K562 (cell line): ENCODE results near the gene GLE1. TPM values are rescaled to one million over a fixed set of nuclear protein-coding genes. Genes with fewer than 3 reads are reported as not detected.

ENCODE experiments used
- ATAC-seq: fragments of 200-7000 bp; cut with Tn5 transposase; 3 replicates; pipeline ENCODE4 v1.9.1; 2020; ENCODE audit warnings: moderate library complexity
- BruUV-seq: library from RNA; stranded (reverse); fragments of 400-500 nt; replicated peaks from 2 replicates; lab custom pipeline; 2021; lab: Mats Ljungman, UMichigan
- CTCF ChIA-PET: fragments of 300-600 bp; formaldehyde crosslinking; extraction: SDS; loops from one replicate; lab custom pipeline; 2021; ENCODE audit warnings: low intra/inter-chr PET ratio; lab: Yijun Ruan, JAX
- POLR2A ChIA-PET: fragments of 300-600, 350-650 bp; sonication (Branson Sonifier 250); formaldehyde crosslinking; extraction: SDS; loops from one replicate; lab custom pipeline; 2021; ENCODE audit warnings: antibody characterized with exemption, inconsistent platforms; lab: Yijun Ruan, JAX
- DNase-seq, 4 experiments: peaks; one replicate each; pipeline versions ENCODE4 v3.0.0 to v3.0.0-alpha.2; 2011 to 2018; ENCODE audit warnings: low spot score in 3 of 4, mixed read lengths in 3 of 4; ENCODE audit errors: extremely low read depth in 1 of 4
- FAIRE-seq: peaks from 2 replicates; lab custom pipeline; 2011; peaks lifted over from hg19 to GRCh38; lab: Jason Lieb, UNC
- H2AFZ ChIP-seq: 2 replicates; pipeline ENCODE4 v1.6.0; 2011; ENCODE audit warnings: low read depth, low read length, control low read depth, inconsistent platforms
- H3K27ac ChIP-seq: fragments of 200-600 bp; 3 replicates; pipeline ENCODE4 v1.8.0; 2011; ENCODE audit warnings: low read depth, mild to moderate bottlenecking, control low read depth, inconsistent platforms, low read length, moderate library complexity, mixed read lengths; ENCODE audit errors: extremely low read depth
- H3K27me3 ChIP-seq, 2 experiments: fragments of 300-600 bp in 1 of 2; 2 replicates in 1 of 2; 3 replicates in 1 of 2; pipeline versions ENCODE4 v1.6.0 to v1.8.0; 2011; ENCODE audit warnings: inconsistent platforms in 2 of 2, low read length in 2 of 2, mild to moderate bottlenecking in 1 of 2, mixed read lengths in 1 of 2, moderate library complexity in 1 of 2; ENCODE audit not compliant: control insufficient read depth in 2 of 2, insufficient read depth in 2 of 2
- H3K36me3 ChIP-seq: fragments of 300-600 bp; 3 replicates; pipeline ENCODE4 v1.8.0; 2011; ENCODE audit warnings: mild to moderate bottlenecking, low read length, inconsistent platforms; ENCODE audit not compliant: control insufficient read depth, insufficient read depth
- H3K4me1 ChIP-seq, 2 experiments: fragments of 200-600 bp in 1 of 2; replicated peaks in 1 of 2; 2 replicates in 1 of 2; 3 replicates in 1 of 2; pipeline versions ENCODE4 v1.5.1 to v1.8.0; 2011; ENCODE audit warnings: inconsistent platforms in 2 of 2, low read length in 2 of 2, mild to moderate bottlenecking in 1 of 2, mixed read lengths in 1 of 2, moderate library complexity in 1 of 2; ENCODE audit not compliant: control insufficient read depth in 2 of 2, insufficient read depth in 2 of 2
- H3K4me2 ChIP-seq: 2 replicates; pipeline ENCODE4 v1.6.1; 2011; ENCODE audit warnings: low read length, control low read depth, inconsistent platforms, mixed read lengths; ENCODE audit not compliant: insufficient read depth
- H3K4me3 ChIP-seq: fragments of 200-600 bp; sonication (generic), shearing (Covaris generic); 2 replicates; pipeline ENCODE4 v1.5.1; 2016; ENCODE audit warnings: control low read depth, inconsistent platforms
- H3K79me2 ChIP-seq: fragments of 200-600 bp; 3 replicates; pipeline ENCODE4 v1.8.0; 2011; ENCODE audit warnings: low read length, inconsistent platforms; ENCODE audit not compliant: control insufficient read depth, insufficient read depth
- H3K9ac ChIP-seq, 2 experiments: 2 replicates each; pipeline versions ENCODE4 v1.6.0 to v1.6.1; 2011; ENCODE audit warnings: low read depth in 2 of 2, low read length in 2 of 2, control low read depth in 1 of 2, inconsistent platforms in 1 of 2, mild to moderate bottlenecking in 1 of 2, mixed read lengths in 1 of 2; ENCODE audit not compliant: insufficient read depth in 1 of 2
- H3K9me1 ChIP-seq: one replicate; pipeline ENCODE4 v1.6.0; 2011; ENCODE audit warnings: inconsistent platforms, mild to moderate bottlenecking, low read length, moderate library complexity; ENCODE audit not compliant: control insufficient read depth, insufficient read depth
- H3K9me3 ChIP-seq: replicated peaks from 2 replicates; pipeline ENCODE4 v1.5.1; 2011; ENCODE audit warnings: low read depth, low read length, inconsistent platforms; ENCODE audit not compliant: control insufficient read depth, insufficient read depth
- H4K20me1 ChIP-seq: replicated peaks from 2 replicates; pipeline ENCODE4 v1.6.1; 2011; ENCODE audit warnings: low read length, inconsistent platforms, mixed read lengths; ENCODE audit not compliant: control insufficient read depth, insufficient read depth
- ESRRA ChIP-seq: fragments of 450-650 bp; IDR thresholded peaks from 2 replicates; pipeline ENCODE4 v1.6.1; 2014; ENCODE audit warnings: low read depth, mild to moderate bottlenecking, moderate library complexity, borderline replicate concordance
- GATAD2B ChIP-seq: fragments of 450-650 bp; IDR thresholded peaks from 2 replicates; pipeline ENCODE4 v1.6.1; 2017; ENCODE audit warnings: mild to moderate bottlenecking, borderline replicate concordance
- JUND ChIP-seq, 2 experiments: IDR thresholded peaks; 2 replicates in 1 of 2; 3 replicates in 1 of 2; pipeline ENCODE4 v1.6.1; 2011; ENCODE audit warnings: borderline replicate concordance in 2 of 2, low read depth in 2 of 2, low read length in 2 of 2, improper control_type of control experiment in 1 of 2, missing biosample characterization in 1 of 2, missing genetic modification characterization in 1 of 2, missing genetic modification reagents in 1 of 2
- NFIX ChIP-seq: fragments of 250-450 bp; sonication (Bioruptor Pico); IDR thresholded peaks from 2 replicates; pipeline ENCODE4 v1.4.0; 2020; ENCODE audit warnings: low read depth, mild to moderate bottlenecking, moderate library complexity
- POLR2A ChIP-seq: fragments of 450-650 bp; conservative IDR thresholded peaks from 2 replicates; pipeline ENCODE4 v1.6.1; 2016
- POLR2AphosphoS5 ChIP-seq: IDR thresholded peaks from 2 replicates; pipeline ENCODE4 v1.6.1; 2011; ENCODE audit warnings: mild to moderate bottlenecking, low read depth, low read length, moderate library complexity; ENCODE audit not compliant: control insufficient read depth, insufficient read depth
- SIX5 ChIP-seq, 2 experiments: IDR thresholded peaks; 2 replicates each; pipeline ENCODE4 v1.6.1; 2011; ENCODE audit warnings: low read length in 2 of 2, borderline replicate concordance in 1 of 2, low read depth in 1 of 2, mild to moderate bottlenecking in 1 of 2, moderate library complexity in 1 of 2; ENCODE audit not compliant: insufficient read depth in 1 of 2
- SMAD1 ChIP-seq: fragments of 150-350 bp; IDR thresholded peaks from 2 replicates; pipeline ENCODE4 v1.6.1; 2014; ENCODE audit warnings: low read length, low read depth; ENCODE audit not compliant: partially characterized antibody
- TAF1 ChIP-seq: IDR thresholded peaks from 2 replicates; pipeline ENCODE4 v1.6.1; 2011; ENCODE audit warnings: mild to moderate bottlenecking, low read length, moderate library complexity; ENCODE audit not compliant: insufficient read depth, control insufficient read depth, severe bottlenecking; ENCODE audit errors: extremely low read depth
- THRAP3 ChIP-seq: fragments of 450-650 bp; IDR thresholded peaks from 2 replicates; pipeline ENCODE4 v1.6.1; 2016; ENCODE audit warnings: mild to moderate bottlenecking, inconsistent platforms, borderline replicate concordance
- ZBTB8A ChIP-seq: fragments of 450-650 bp; IDR thresholded peaks from 2 replicates; pipeline ENCODE4 v1.6.1; 2018; ENCODE audit warnings: mild to moderate bottlenecking, moderate library complexity; ENCODE audit not compliant: partially characterized antibody
- ZHX1 ChIP-seq: fragments of 150-350 bp; conservative IDR thresholded peaks from 2 replicates; pipeline ENCODE4 v1.6.1; 2014; ENCODE audit warnings: low read length
- ZNF764 ChIP-seq: fragments of 250-450 bp; sonication (Bioruptor Pico); IDR thresholded peaks from 2 replicates; pipeline ENCODE4 v1.4.0; 2020; ENCODE audit warnings: low read depth, mild to moderate bottlenecking, moderate library complexity
- WGBS: fragments of 100-300 bp; shearing (Covaris generic); methylation state at CpG from one replicate; pipeline ENCODE4 v1.1.6; 2016; ENCODE audit warnings: low coverage, mixed read lengths; ENCODE audit not compliant: insufficient coverage; ENCODE audit errors: missing lambda C conversion rate; 5-methylcytosine and 5-hydroxymethylcytosine counted together
- in situ Hi-C: fragments of 300-500 bp; cut with MboI; formaldehyde crosslinking; loops from 4 replicates; pipeline ENCODE4 v1.15.0; 2018; ENCODE audit warnings: inconsistent platforms, mixed read lengths
- intact Hi-C: fragments of 100-400 bp; cut with micrococcal nuclease; formaldehyde crosslinking; loops from 2 replicates; pipeline ENCODE4 v1.14.2; 2022
- polyA plus RNA-seq, 8 experiments: library from polyadenylated mRNA; depleted of rRNA in 4 of 8; stranded (reverse) in 5 of 8; unstranded in 3 of 8; fragments of >200 nt; fragmentation: Nextera tagmentation in 2 of 8; fragmentation: Illumina TruSeq in 1 of 8; extraction: Ambion mirVana in 2 of 8; extraction: Trizol in 1 of 8; gene quantifications; 2 replicates each; pipeline versions ENCODE4 v1.2.1 to v1.2.3, GENCODE V29; 2011 to 2014; ENCODE audit warnings: inconsistent platforms in 1 of 8, missing spikeins in 1 of 8
- total RNA-seq, 7 experiments: library from RNA; depleted of rRNA in 6 of 7; stranded (reverse); fragments of >200 nt in 6 of 7; fragmentation: Illumina TruSeq in 2 of 7; extraction: Trizol in 2 of 7; gene quantifications; 2 replicates each; pipeline versions ENCODE4 v1.2.1 to v1.2.3, GENCODE V29; 2011 to 2021; ENCODE audit warnings: low replicate concordance in 1 of 7
- TF ChIP-seq, protein P1 (sequence below): fragments of 450-650 bp; IDR thresholded peaks from 2 replicates; pipeline ENCODE4 v1.6.1; 2018; ENCODE audit warnings: mild to moderate bottlenecking, low read depth; ENCODE audit not compliant: partially characterized antibody

GLE1 gene
- total and polyA plus RNA-seq, 9 of the 15 experiments (the other 6 are each of a cell fraction or from before 2014, with no cell fraction given): 15.9 to 44.8 (median 37.6) TPM

DNA sequence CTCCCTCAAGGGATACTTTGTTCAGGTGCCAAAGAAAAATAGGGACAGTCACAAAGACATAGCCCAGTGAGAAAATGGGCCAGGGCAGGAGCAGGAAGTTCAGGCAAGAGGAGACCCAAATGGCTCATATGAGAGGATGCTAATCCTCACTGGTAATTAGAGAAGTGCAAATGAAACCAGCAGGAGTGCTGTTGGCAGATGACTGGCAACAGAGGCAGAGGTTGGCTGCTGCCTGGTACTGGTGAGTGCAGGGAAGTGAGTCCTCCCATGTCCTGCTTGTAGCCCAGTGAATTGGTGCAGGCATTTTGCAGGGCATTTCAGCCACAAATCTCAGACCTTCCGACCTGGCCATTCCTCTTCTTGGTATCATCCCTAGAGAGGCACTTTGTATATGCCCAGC, 25.3 kb upstream of the GLE1 start:
- DNase-seq (no peak), FAIRE-seq (no peak), ATAC-seq (no peak)
- no peaks in the 10 kb centered on the region for H3K9me1 ChIP-seq
- H4K20me1 ChIP-seq: no peaks in the 10 kb centered on the region
- no peaks in the 10 kb centered on the region for H3K9me3 ChIP-seq
- WGBS: 88% methylated on average over 1 of the region's 1 CpG
- TF ChIP-seq TAF1 (no peak), NFIX (CRISPR knock-in tag) (no peak), JUND (IDR thresholded peaks at IDR 0.05; ENCODE audit: borderline replicate concordance, low read depth, low read length) (no peak), JUND (tag; IDR thresholded peaks at IDR 0.05; ENCODE audit: borderline replicate concordance, low read depth, low read length) (no peak), POLR2AphosphoS5 (no peak), ZHX1 (no peak), GATAD2B (no peak), SIX5 (IDR thresholded peaks at IDR 0.05; ENCODE audit: borderline replicate concordance in 1 of 2, insufficient read depth in 1 of 2, low read depth in 1 of 2, low read length in 2 of 2) (no peak), ESRRA (no peak), POLR2A (no peak), THRAP3 (no peak), SMAD1 (no peak), ZBTB8A (no peak), ZNF764 (CRISPR knock-in tag) (no peak)
- TF ChIP-seq, protein P1, sequence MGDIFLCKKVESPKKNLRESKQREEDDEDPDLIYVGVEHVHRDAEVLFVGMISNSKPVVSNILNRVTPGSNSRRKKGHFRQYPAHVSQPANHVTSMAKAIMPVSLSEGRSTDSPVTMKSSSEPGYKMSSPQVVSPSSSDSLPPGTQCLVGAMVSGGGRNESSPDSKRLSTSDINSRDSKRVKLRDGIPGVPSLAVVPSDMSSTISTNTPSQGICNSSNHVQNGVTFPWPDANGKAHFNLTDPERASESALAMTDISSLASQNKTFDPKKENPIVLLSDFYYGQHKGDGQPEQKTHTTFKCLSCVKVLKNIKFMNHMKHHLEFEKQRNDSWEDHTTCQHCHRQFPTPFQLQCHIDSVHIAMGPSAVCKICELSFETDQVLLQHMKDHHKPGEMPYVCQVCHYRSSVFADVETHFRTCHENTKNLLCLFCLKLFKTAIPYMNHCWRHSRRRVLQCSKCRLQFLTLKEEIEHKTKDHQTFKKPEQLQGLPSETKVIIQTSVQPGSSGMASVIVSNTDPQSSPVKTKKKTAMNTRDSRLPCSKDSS: no peak
- intact Hi-C loops: no loop called here
- no peak overlapping the region for H3K4me3 ChIP-seq
- H2AFZ ChIP-seq: no peak overlapping the region
- CTCF ChIA-PET: no interaction called here
- H3K4me2 ChIP-seq: no peak overlapping the region
- H3K4me1 ChIP-seq: no peaks in the 10 kb centered on the region
- POLR2A ChIA-PET: no interaction called here
- BruUV-seq: no TSS peak
- peaks cover 79% of the 10 kb centered on the region for H3K36me3 ChIP-seq
- H3K79me2 ChIP-seq: no peaks in the 10 kb centered on the region
- H3K27me3 ChIP-seq: no peaks in the 10 kb centered on the region
- in situ Hi-C loops: no loop called here
- no peak overlapping the region for H3K9ac ChIP-seq
- H3K27ac ChIP-seq: no peak overlapping the region
